Measurements from ENCODE around the gene PPM1L.

DNA sequence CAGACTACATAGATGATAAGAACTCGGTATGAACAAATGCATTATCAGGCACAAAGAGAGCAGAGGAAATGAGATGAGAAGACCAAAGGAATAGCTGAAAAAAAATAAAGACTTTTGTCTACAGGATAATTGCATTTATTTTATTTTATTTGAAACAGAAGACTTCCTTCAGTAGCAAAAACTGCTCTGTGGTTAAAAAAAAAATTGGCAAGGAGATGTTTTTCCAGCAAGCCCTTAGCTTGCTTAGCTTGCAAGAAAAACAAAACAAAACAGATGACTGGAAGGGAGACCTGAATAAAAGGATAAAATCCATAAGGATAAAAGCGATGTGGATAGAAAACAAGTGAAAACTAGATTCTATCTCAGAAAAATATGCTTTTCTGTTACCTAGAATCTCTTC lies 9.1 kb upstream of the PPM1L start:
- TF ChIP-seq, protein P1, sequence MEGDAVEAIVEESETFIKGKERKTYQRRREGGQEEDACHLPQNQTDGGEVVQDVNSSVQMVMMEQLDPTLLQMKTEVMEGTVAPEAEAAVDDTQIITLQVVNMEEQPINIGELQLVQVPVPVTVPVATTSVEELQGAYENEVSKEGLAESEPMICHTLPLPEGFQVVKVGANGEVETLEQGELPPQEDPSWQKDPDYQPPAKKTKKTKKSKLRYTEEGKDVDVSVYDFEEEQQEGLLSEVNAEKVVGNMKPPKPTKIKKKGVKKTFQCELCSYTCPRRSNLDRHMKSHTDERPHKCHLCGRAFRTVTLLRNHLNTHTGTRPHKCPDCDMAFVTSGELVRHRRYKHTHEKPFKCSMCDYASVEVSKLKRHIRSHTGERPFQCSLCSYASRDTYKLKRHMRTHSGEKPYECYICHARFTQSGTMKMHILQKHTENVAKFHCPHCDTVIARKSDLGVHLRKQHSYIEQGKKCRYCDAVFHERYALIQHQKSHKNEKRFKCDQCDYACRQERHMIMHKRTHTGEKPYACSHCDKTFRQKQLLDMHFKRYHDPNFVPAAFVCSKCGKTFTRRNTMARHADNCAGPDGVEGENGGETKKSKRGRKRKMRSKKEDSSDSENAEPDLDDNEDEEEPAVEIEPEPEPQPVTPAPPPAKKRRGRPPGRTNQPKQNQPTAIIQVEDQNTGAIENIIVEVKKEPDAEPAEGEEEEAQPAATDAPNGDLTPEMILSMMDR (IDR thresholded peaks at IDR 0.05) = no peak
- TF ChIP-seq EP300 (IDR thresholded peaks at IDR 0.05) (no peak), POLR2A (IDR thresholded peaks at IDR 0.05) (no peak)

Measured in ovary (tissue), 3 donors.